Coronary artery (tissue), 2 donors: ENCODE data around the gene PPP3CA.

Source experiments
- DNase-seq: peaks from one replicate; pipeline ENCODE4 v3.0.0-alpha.2; 2017; ENCODE audit warnings: low spot score
- H3K27ac ChIP-seq, 2 donors: fragments of 200-600 bp; sonication (generic); one replicate each; pipeline ENCODE4 v1.5.1; 2016 to 2019
- H3K4me3 ChIP-seq: fragments of 200-600 bp; sonication (generic); 2 replicates; pipeline ENCODE4 v1.5.1; 2016; ENCODE audit warnings: mild to moderate bottlenecking, moderate library complexity
- TF ChIP-seq, protein P1 (sequence below): fragments of 200-600 bp; sonication (generic); IDR thresholded peaks from one replicate; pipeline ENCODE4 v1.5.1; 2019; ENCODE audit warnings: antibody characterized with exemption

The PPP3CA gene

GRCh38 chr4:101152521-101152920, 194.8 kb downstream of the PPP3CA start:
- no peak for DNase-seq
- TF ChIP-seq, protein P1, sequence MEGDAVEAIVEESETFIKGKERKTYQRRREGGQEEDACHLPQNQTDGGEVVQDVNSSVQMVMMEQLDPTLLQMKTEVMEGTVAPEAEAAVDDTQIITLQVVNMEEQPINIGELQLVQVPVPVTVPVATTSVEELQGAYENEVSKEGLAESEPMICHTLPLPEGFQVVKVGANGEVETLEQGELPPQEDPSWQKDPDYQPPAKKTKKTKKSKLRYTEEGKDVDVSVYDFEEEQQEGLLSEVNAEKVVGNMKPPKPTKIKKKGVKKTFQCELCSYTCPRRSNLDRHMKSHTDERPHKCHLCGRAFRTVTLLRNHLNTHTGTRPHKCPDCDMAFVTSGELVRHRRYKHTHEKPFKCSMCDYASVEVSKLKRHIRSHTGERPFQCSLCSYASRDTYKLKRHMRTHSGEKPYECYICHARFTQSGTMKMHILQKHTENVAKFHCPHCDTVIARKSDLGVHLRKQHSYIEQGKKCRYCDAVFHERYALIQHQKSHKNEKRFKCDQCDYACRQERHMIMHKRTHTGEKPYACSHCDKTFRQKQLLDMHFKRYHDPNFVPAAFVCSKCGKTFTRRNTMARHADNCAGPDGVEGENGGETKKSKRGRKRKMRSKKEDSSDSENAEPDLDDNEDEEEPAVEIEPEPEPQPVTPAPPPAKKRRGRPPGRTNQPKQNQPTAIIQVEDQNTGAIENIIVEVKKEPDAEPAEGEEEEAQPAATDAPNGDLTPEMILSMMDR: no peak
- no peak overlapping the region for H3K27ac ChIP-seq
- no peak overlapping the region for H3K4me3 ChIP-seq

DNA sequence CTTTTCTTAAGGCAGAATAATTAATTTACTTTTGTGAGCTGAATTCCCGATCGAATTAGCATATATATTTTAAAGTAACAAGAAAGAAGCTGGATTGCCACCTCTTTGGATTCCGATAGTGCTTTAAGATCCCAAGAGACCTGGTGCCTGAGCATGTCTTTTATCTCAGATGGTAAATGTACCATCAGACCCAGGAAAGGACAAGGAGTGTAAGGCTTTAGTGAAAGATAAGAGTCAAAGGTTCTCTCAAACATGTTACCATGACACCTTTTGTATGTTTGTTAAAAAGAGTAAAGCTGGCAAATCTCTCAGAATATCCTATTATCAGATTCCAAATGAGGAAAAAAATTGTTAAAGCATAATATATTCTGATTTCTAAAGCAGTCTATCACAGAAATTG, 198.8 kb downstream of the PPP3CA start:
- no peak for DNase-seq
- no peak overlapping the region for H3K4me3 ChIP-seq
- TF ChIP-seq, protein P1: no peak
- H3K27ac ChIP-seq: no peak overlapping the region

- TF ChIP-seq, protein P1: no peak
- DNase-seq: no peak
- no peak overlapping the region for H3K4me3 ChIP-seq
- H3K27ac ChIP-seq: no peak overlapping the region
Observed at GRCh38 chr4:101147283-101147682, 200.0 kb downstream of the PPP3CA start.

DNA sequence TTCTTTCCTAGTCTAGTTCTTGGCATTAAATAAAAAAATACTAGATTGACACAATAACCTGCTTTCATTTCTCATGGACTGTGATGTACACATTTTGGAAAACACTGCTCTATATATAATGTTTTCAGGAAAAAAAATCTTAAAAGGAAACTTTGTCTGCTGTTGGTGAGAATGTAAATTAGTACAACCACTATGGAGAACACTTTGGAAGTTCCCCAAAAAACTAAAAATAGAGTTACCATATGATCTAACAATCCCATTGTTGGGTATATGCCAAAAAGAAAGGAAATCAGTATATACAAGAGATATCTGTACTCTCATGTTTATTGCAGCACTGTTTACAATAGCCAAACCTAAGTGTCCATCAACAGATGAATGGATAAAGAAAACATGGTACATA, 202.3 kb downstream of the PPP3CA start:
- TF ChIP-seq, protein P1: no peak
- H3K4me3 ChIP-seq: no peak overlapping the region
- DNase-seq: no peak
- H3K27ac ChIP-seq: no peak overlapping the region

GRCh38 chr4:101142259-101142658, 205.1 kb downstream of the PPP3CA start:
- DNase-seq: no peak
- TF ChIP-seq, protein P1: no peak
- H3K4me3 ChIP-seq: no peak overlapping the region
- no peak overlapping the region for H3K27ac ChIP-seq

DNA sequence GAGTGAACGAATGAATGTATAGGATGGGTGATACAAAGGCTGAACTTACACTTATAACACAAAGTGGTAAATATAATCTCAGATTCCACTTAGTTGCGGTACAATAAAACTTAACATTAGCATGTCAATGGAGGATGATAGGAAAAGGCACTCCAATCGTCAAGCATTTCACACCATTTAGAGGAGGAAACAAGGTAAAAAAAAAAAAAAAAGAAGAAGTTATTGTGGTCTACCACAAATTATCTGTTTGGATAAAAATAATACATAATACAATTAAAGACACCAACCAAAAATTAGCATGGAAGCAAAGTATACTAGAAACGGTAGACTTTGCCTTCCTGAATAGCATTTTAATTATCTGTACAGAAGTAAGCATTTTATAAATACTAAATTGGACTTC, 205.5 kb downstream of the PPP3CA start:
- Histone ChIP-seq H3K27ac (no peak overlapping the region), H3K4me3 (no peak overlapping the region)
- no peak for DNase-seq
- TF ChIP-seq, protein P1: no peak

DNA sequence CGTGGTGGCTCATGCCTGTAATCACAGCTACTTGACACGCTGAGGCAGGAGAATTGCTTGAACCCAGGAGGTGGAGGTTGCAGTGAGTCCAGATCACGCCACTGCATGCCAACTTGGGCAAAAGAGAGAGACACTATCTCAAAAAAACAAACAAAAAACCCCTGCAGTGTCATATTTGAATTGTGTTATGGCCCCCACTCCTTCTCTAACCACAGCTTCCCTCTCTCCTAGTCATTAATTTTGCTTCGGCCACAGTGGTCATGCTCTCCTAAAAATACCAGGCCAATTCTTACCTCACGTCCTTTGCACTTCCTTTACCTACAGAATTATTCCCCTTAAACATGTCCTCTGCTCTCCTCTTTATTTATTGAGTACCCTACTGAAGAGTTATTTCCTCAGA, 206.1 kb downstream of the PPP3CA start:
- H3K27ac ChIP-seq: no peak overlapping the region
- DNase-seq: no peak
- no peak overlapping the region for H3K4me3 ChIP-seq
- TF ChIP-seq, protein P1: no peak
